HUES48 (cell line): ENCODE results near the gene MYCN.
A peak's percentile ranks its signal among the peaks of the same experiment; 100 is the strongest.

Experiments used
- H3K27ac ChIP-seq: one replicate; pipeline ENCODE4 v1.7.0; 2013; ENCODE audit warnings: low read depth, low read length, inconsistent platforms
- H3K27me3 ChIP-seq: 2 replicates; pipeline ENCODE4 v1.6.1; 2013; ENCODE audit warnings: mild to moderate bottlenecking, low read length; ENCODE audit not compliant: control insufficient read depth, insufficient read depth
- H3K36me3 ChIP-seq: 2 replicates; pipeline ENCODE4 v1.6.1; 2013; ENCODE audit warnings: low read length; ENCODE audit not compliant: control insufficient read depth, insufficient read depth
- H3K4me1 ChIP-seq: 2 replicates; pipeline ENCODE4 v1.6.1; 2013; ENCODE audit warnings: mild to moderate bottlenecking, low read length; ENCODE audit not compliant: control insufficient read depth, insufficient read depth
- H3K4me3 ChIP-seq: 2 replicates; pipeline ENCODE4 v1.5.1; 2013; ENCODE audit warnings: mild to moderate bottlenecking, low read depth, low read length
- H3K9ac ChIP-seq: 2 replicates; pipeline ENCODE4 v1.6.1; 2013; ENCODE audit warnings: mild to moderate bottlenecking, low read depth, low read length, moderate library complexity
- H3K9me3 ChIP-seq: 2 replicates; pipeline ENCODE4 v1.6.1; 2013; ENCODE audit warnings: low read length; ENCODE audit not compliant: control insufficient read depth, insufficient read depth

MYCN gene

DNA sequence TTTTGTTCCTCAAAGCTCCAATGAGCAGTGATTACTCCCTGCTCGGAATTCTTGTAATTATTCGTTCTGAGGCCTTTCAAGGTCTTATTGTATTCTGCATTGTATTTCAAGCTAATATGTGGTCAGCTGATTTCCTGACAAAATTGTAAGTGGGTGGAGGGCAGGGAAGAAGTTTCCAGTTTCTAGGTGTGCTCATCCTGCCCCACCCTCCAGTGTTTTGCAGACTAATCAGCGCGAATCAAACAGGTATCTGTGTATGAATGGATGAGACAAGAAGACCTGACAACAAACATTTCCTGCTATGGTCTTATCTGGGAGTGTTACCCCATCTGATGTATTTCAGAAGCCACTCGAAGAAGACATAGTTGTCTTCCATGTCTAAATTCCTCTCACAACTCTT, 35.3 kb downstream of the MYCN start:
- Histone ChIP-seq H3K27ac (peak overlapping the region; percentile 29), H3K4me1 (peaks cover 19% of the 10 kb centered on the region; the same call in 1 of the 2 replicates), H3K27me3 (no peaks in the 10 kb centered on the region), H3K9me3 (no peaks in the 10 kb centered on the region), H3K36me3 (no peaks in the 10 kb centered on the region), H3K9ac (no peak overlapping the region), H3K4me3 (no peak overlapping the region)

DNA sequence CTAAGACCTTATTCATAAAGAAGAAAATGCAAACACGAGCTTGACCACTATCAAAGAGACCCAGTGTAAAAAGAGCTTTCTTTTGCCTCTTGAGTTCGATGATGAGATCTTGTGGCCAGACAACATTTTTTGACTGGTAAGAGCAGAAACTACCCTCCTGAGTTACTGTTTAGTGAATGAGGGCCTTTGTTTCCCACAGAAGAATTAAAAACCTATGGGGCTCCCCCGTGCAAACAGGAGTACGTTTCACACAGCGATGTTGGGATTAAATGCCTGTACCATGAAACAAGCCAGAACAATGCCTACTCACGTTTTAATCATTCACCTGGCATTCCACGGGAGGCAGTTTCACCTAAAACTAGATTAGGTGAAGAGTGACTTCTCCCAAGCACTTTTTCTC, 36.0 kb downstream of the MYCN start:
- Histone ChIP-seq H3K9me3 (no peaks in the 10 kb centered on the region), H3K36me3 (no peaks in the 10 kb centered on the region), H3K27me3 (no peaks in the 10 kb centered on the region), H3K4me3 (no peak overlapping the region), H3K4me1 (peaks cover 16% of the 10 kb centered on the region; the same call in 1 of the 2 replicates), H3K27ac (peak overlapping the region; percentile 29), H3K9ac (no peak overlapping the region)

DNA sequence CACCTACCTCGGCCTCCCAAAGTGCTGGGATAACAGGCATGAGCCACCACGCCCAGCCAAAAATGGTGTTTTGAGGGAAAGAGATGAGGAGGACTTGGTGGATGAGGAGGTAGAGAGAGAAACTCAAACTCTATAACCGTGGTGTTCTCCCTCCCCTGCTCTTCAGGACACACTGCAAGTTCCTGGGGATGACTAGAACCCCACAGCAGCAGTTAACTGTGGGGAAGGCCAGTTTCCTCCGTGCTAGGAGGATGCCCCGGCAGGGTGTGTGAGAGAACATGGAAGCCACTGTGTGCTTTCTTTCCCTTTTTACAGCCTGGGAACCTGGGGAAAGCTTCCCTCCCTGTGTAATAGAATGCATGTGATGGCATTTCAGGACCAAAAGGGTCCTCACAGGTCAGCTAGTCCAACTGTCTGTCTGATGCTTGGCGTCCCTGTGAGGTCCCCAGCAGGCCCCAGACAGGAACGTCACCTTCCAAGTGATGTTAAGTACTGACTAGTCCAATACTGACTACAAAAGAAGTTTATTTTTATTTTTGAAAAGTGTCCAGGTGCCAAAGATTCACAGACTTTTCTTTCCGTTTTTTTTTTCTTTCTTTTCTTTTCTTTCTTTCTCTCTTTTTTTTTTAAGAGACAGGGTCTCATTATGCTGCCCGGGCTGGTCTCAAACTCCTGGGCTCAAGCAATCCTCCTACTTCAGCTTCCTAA, 38.9 kb downstream of the MYCN start:
- Histone ChIP-seq H3K9me3 (no peaks in the 10 kb centered on the region), H3K9ac (no peak overlapping the region), H3K27me3 (no peaks in the 10 kb centered on the region), H3K27ac (no peak overlapping the region), H3K36me3 (no peaks in the 10 kb centered on the region), H3K4me1 (peaks cover 17% of the 10 kb centered on the region), H3K4me3 (no peak overlapping the region)

DNA sequence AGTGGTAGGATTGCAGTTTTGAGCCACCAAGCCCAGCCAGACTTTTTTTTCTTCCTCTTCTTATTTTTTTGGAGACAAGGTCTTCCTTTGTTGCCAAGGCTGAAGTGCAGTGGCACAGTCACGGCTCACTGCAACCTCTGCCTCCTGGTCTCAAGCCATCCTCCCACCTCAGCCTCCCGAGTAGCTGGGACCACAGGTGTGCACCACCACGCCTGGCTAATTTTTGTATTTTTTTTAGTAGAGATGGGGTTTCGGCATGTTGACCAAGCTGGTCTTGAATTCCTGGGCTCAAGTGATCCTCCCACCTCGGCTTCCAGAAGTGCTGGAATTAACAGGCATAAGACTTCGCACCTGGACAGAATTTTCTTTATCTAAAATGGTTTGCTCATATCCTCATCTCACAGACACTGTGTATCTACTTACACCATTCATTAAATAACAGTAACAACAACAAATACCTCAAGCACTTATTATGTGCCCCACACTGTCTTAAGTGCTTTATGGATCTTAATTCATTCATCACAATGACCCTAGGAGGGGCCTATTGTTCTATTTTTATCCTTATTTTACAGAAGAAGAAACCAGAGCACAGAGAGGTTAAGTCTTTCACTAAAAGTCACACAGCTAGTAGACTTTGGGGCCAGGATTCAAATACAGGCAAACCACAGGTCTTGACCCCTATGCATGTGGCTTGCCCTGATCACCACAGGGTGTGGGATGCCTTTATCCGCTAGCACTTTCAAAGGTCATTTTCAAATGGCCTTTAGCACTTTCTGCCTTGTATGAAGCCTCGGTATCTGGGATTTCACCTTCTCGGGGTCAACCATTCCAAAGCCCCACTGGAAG, 39.6 kb downstream of the MYCN start:
- Histone ChIP-seq H3K9ac (no peak overlapping the region), H3K36me3 (no peaks in the 10 kb centered on the region), H3K4me1 (peaks cover 17% of the 10 kb centered on the region), H3K27ac (peak overlapping the region; percentile 81), H3K9me3 (no peaks in the 10 kb centered on the region), H3K4me3 (no peak overlapping the region), H3K27me3 (no peaks in the 10 kb centered on the region)

DNA sequence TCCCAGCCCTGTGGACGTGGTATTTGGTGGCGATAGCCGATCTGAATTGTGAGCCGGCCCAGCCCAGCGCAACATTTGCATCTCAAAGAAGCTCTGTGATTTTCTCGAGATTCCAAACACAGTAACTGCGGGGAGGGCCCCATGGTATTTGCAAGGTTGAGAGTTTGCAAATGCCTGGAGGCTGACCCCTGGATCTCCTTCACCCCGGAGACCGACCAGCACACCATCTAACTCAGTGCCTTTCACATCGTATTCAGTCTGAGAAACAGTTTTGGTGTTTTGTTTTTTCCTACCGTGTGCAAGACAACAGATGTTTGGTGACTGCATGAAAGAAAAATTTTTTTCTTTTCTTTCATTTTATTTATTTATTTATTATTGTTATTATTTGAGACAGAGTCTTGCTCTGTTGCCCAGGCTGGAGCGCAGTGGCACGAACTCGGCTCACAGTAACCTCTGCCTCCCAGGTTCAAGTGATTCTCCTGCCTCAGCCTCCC, 40.3 kb downstream of the MYCN start:
- Histone ChIP-seq H3K36me3 (no peaks in the 10 kb centered on the region), H3K4me3 (no peak overlapping the region), H3K9ac (no peak overlapping the region), H3K4me1 (peaks cover 17% of the 10 kb centered on the region), H3K27me3 (no peaks in the 10 kb centered on the region), H3K27ac (peak overlapping the region; percentile 81), H3K9me3 (no peaks in the 10 kb centered on the region)

DNA sequence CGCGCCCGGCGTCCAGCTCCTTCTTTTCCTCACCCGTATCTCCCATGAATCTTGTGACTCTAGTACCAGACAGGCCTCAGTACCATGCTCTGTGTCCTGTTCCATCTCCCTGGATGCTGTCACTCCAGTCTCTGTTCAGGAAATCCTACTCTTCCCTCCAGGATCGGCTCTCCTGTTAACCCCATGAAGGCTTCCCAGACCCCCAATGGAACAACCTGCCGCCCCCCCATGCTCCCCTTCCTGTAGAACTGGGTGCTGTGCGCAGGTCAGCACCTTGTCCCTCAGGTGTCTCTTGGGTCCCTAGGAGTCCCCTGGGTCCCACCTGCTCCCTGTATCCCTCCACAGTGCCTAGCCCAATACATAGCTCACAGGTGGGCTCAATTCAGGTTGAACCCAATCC, 41.3 kb downstream of the MYCN start:
- H3K4me1 ChIP-seq, result peaks cover 17% of the 10 kb centered on the region
- no peaks in the 10 kb centered on the region for H3K36me3 ChIP-seq
- no peaks in the 10 kb centered on the region for H3K9me3 ChIP-seq
- no peak overlapping the region for H3K4me3 ChIP-seq
- H3K9ac ChIP-seq, result no peak overlapping the region
- no peaks in the 10 kb centered on the region for H3K27me3 ChIP-seq
- H3K27ac ChIP-seq, result no peak overlapping the region

DNA sequence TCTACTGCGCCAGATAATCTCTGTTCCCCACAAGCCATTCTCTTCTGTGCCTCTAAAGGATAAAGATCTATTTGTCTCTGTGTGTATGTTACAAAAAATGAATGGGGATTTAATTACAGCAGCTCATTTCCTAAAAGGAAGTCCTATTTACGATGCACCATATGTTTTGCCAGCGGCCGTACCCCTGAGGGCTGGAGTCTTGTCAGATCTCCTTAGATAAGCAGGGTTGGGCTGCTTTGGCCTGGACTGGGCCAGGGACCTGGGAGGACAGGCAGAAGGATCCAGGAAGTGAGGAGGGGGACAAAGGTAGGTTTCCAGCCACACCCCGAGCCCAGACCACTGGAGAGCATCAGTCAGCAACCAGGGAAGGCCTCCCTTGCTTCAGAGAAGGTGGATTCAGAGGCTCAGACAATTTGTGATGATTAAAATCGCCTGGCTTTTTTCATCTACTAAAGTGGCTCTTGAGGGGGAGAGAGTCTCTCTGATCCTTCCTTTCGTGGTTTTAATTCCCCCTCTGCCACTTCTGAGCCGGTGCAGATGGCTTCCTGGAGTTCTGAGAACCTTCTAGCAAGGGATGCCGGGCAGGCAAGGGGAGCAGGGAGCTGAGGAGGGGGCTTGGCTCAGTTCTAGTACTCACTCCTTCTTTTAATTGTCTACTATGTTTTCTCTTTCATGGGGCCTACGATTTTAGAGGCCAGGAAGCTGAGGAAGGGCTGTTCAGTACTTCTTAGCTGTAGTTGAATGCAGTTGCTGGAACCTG, 42.1 kb downstream of the MYCN start:
- Histone ChIP-seq H3K4me1 (peaks cover 17% of the 10 kb centered on the region), H3K27ac (no peak overlapping the region), H3K36me3 (no peaks in the 10 kb centered on the region), H3K9ac (no peak overlapping the region), H3K27me3 (no peaks in the 10 kb centered on the region), H3K4me3 (no peak overlapping the region), H3K9me3 (no peaks in the 10 kb centered on the region)

DNA sequence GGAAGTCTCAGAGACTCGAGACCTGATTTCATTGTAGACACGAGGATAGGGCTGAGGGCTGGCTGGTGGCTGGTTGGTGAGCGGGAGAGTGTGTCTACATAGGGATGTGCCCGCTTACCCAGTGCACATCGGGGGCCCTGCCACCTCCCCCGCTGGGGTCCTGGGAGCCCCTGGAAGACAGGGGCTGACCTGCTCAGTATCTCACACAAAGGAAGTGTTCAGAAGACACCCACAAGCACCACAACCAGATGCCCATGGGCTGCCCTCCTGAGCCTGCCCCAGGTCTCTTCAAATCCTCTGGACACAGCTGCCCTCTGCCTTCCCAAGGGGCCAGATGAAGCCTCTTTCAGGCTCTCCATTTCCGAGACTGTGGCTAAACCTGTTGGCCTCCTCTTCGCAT, 43.1 kb downstream of the MYCN start:
- no peaks in the 10 kb centered on the region for H3K9me3 ChIP-seq
- no peaks in the 10 kb centered on the region for H3K27me3 ChIP-seq
- no peak overlapping the region for H3K4me3 ChIP-seq
- H3K27ac ChIP-seq, result no peak overlapping the region
- H3K4me1 ChIP-seq, result peaks cover 17% of the 10 kb centered on the region
- no peaks in the 10 kb centered on the region for H3K36me3 ChIP-seq
- no peak overlapping the region for H3K9ac ChIP-seq

DNA sequence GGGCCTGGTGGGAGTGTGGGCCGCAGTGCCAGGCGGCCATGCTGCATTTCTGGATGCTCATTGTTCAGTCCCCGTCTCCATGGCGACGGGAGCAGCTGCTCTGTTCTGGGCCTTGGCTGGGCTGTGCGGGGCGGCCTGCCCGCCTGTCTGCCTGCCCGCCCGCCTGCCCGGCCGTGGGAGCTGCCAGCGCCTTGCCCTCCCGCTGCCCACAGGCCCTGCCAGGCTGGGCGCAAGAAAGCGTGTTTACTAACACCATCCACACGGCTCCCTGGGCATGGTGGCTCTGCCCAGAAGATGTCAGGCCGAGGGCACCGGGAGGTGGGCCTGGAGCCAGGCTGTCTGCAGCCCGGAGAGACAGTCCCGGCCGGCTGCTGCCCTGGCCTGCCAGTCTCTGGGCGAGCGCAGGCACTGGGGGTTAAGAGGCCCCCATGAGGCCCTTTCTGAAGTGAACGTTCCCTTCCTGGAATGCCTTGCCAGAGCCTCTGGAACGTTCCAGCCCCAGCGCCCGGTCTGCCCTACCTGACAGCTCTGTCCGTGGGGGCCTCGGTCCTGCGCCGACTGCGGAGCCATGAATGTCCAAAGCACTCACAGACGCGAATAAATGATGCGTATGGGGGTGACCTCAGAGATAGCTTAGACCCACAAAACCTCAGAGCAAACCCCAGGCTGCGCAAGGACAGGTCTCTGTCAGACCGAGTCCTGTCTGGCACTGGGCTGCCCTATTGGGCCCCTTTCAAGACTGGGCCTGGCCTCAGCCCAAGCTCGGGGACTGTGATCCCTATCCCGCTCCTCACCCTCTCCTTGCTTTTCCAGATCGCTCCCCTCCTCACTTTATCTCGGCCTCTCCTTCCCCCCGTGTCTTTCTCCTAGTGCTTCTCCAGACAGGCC, 44.3 kb downstream of the MYCN start:
- peaks cover 16% of the 10 kb centered on the region for H3K4me1 ChIP-seq
- no peak overlapping the region for H3K27ac ChIP-seq
- no peak overlapping the region for H3K9ac ChIP-seq
- no peak overlapping the region for H3K4me3 ChIP-seq
- no peaks in the 10 kb centered on the region for H3K9me3 ChIP-seq
- no peaks in the 10 kb centered on the region for H3K27me3 ChIP-seq
- no peaks in the 10 kb centered on the region for H3K36me3 ChIP-seq

DNA sequence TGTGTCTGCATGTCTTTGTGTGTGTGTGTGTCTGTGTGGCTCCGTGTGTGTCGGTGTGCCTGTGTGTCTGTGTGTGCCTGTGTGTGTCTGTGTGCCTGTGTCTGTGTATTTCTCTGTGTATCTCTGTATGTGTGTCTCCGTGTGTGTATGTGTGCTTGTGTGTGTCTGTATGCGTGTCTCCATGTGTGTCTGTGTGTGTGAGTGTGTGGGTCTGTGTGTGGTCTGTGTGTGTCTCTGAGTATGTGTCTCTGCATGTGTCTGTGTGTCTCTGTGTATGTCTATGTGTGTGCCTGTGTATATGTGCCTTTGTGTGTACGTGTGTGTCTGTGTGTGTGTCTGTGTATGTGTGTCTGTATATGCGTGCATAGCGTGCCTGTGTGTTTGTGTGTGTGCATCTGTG, 45.2 kb downstream of the MYCN start:
- Histone ChIP-seq H3K9ac (no peak overlapping the region), H3K27ac (no peak overlapping the region), H3K36me3 (no peaks in the 10 kb centered on the region)

More for the DNA sequence above, 45.2 kb downstream of the MYCN start:
- Histone ChIP-seq H3K27me3 (no peaks in the 10 kb centered on the region), H3K4me3 (no peak overlapping the region), H3K4me1 (peaks cover 21% of the 10 kb centered on the region), H3K9me3 (no peaks in the 10 kb centered on the region)
